Activated gamma-delta T cell (primary cell): ENCODE data around the gene PTGES3.
A peak's percentile ranks its signal among the peaks of the same experiment; 100 is the strongest.

Experiments used
- DNase-seq: peaks from one replicate; lab custom pipeline; 2025; lab: John Stamatoyannopoulos, UW

The PTGES3 gene

DNA sequence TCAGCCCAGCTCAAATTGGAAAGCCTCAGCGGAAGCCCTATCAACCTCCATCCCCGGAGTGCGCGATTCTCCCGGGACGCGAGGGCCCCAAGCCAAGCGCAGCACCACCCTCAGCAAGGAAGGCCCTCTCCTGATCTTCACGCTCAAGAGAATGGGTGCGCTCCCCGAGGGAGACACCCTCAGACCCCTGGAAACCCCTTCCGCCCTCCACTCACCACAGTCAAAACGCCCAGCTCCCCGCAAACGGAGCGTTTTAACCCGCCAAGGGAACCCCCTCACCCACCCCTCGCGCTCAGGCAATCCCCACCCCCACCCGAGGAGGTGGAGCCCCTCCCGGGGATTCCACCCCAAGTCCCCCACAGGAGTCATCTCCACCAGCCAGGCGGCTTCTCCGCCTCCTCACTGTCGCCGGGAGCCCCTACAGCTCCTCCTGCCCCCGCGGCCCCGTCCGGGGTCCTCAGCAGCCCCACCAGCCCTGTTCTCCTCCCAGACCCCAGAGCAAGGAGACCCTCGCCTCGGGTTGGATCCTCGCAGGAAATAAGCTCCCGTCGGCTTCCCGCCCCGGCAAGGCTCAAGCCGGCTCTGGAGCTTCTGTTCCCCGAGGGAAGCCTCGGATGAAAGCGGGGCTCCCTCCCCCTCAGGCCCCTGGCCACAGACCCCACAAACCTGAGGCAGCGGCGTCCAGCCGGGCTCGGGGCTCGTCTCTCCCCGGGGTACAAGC lies 58.5 kb downstream of the PTGES3 start:
- DNase-seq: peak; percentile 22

DNA sequence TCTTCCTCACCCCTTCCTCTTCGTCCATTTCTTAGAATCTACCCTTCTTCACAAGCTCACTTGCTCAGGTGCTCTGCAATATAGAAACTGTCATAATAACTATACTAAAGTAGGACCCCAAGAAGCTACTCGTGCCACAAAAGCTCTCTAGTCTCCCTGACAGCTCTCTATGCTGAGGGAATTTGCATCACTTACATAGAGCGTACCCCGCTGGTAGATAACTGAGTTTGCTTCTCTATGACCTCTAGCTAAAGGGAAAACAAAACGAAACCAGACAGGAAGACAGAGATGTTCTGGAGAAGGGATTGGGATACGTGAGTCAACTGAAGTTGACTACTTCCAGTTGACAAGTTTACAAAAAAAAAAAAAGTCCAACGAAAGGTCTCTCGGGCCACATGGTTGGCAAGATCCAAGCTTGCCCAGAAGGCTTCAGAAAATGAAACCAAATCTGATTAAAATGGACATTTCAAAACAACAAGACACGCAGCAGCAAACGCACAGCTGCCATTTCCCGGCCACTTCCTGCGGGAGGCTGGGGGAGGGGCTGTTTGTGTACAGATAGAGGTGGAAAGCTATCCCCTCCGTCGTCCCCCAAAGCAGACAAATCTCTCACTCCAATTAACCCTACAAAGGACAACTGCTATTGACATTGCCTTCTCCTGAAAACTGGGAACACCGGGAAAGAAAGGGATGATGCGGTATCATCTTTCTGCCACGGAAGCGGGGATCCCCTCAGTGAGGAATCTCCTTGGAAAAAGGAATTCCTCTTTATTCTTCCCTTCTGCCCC lies 59.2 kb downstream of the PTGES3 start:
- DNase-seq: peak; percentile 46

DNA sequence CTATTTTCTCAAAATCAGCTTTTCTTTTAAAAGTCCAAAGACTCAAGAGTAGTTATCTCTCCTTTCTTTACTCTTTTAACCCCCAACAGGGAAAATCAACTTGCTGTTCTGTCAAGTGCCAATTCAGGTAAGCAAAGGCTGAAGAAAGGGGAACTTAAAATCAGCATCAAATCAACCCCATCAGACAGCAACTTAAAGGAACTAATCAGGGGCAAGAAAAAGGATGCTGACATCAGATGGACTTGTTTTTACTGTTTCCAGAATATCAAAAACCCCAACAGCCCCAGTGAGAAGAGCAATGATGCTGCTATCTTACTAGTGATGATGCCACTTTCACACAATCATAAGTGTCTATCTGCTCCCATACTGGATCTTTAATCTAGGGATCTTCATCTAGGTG lies 61.4 kb downstream of the PTGES3 start:
- DNase-seq: no peak

DNA sequence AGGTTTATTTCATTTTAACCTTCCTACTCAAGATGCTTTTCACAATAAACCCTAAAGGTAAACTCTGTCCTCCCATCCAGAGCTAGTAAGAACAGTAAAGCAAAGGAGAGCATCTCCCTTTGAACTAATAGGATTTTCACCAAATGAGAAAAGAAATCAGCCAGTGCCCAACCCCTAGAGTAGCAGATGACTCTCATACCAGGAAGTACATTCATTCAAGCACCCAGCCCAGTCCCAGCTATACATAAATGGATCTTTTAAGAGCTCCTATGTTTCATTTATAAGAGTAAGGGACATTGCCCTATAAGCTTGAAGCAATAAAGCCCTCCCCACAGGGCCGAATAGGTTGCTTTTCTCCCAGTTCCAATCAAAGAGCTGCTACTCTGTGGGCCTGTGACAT lies 65.5 kb downstream of the PTGES3 start:
- DNase-seq: no peak

DNA sequence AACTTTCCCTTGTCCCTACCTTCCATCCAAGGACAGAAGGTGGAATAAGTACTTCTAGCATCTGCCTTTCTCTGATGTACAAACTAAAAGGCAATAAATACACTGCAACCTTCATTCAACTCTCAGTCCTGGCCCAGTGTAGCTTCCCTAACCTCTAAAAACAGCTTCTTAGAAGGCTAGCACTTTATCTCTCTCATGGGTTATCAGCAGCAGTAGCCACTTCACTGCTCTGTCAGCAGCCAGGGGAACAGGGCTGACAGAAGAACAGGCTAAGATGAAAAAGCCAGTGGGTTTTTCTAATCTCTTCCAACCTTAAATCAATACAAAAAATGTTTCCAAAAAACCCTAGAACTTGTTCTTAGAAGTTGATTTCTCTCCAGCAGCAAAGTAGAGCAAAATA lies 71.2 kb downstream of the PTGES3 start:
- DNase-seq: no peak

DNA sequence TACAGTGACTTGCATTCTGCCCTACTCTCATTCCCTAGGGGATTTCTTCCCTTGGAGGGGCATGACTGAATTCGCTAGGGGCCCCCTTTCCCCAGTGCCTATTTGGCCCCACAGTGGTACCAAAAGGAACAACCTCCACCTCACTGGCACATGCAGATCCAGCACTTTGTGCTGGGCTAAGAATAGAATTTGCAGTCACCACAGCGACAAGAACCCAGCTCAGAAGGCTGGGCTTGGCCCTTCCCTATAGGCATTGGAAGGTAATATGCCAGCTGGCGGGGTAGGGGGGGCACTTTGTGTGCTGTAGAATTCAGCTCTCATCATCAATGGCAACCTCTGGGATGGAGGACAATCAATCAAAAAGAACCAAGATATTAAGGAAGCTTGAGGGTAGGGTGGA lies 71.8 kb downstream of the PTGES3 start:
- no peak for DNase-seq

DNA sequence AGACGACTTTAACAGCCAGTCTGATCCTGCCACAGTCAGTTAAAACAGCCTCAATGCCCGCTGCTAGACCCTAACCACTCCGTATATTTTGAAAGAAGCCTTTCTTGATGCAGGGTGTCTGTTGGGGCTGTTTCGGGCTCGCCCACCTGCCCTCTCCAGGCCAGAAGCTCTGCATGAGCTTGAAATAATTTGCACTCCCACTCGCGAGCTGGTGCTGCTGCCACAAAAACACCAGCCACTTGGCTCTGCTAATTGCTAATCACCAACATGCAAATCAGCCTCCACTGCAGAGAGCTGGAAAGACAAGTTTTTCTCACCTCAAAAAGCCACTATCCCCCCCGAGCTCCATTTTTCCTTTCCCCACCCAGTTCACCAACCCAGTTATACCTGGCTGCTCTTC lies 73.5 kb downstream of the PTGES3 start:
- no peak for DNase-seq
